Measurements from ENCODE around the gene FAN1. TPM values are rescaled to one million over a fixed set of nuclear protein-coding genes. Genes with fewer than 3 reads are reported as not detected.
A peak's percentile ranks its signal among the peaks of the same experiment; 100 is the strongest.

FAN1 gene
- total and polyA plus RNA-seq, 2 of the 13 experiments (the other 11 are each of a cell fraction or from before 2014, with no cell fraction given): 10.8 to 20.1 TPM

GRCh38 chr15:30896211-30896606 lies 7.5 kb upstream of the FAN1 start (continued):
- TF ChIP-seq TRIM24 (CRISPR knock-in tag; IDR thresholded peaks at IDR 0.05) (no peak), ZNF225 (CRISPR knock-in tag; IDR thresholded peaks at IDR 0.05) (no peak)

GRCh38 chr15:30901889-30902288 lies 1.8 kb upstream of the FAN1 start:
- ATAC-seq (no peak), DNase-seq (ENCODE audit: low spot score) (no peak), FAIRE-seq (no peak)
- Histone ChIP-seq H3K27ac (ENCODE audit: extremely low read length, insufficient read depth, low read length) (no peak overlapping the region), H3K79me2 (ENCODE audit: insufficient read depth, low read length) (no peaks in the 10 kb centered on the region), H3K9me3 (ENCODE audit: low read length) (no peaks in the 10 kb centered on the region), H3K4me2 (ENCODE audit: low read depth, low read length) (no peak overlapping the region), H3K4me1 (ENCODE audit: insufficient read depth, low read length) (peaks cover 37% of the 10 kb centered on the region), H2AFZ (ENCODE audit: low read length) (peak overlapping the region; percentile 56), H3K36me3 (replicated peaks in 1 of 2; ENCODE audit: control insufficient read depth in 1 of 2, insufficient read depth in 2 of 2, low read length in 2 of 2) (no peaks in the 10 kb centered on the region; a peak in 1 of 5 replicates), H3K27me3 (ENCODE audit: control insufficient read depth in 1 of 2, insufficient read depth in 2 of 2, low read length in 2 of 2) (no peaks in the 10 kb centered on the region), H3K9ac (ENCODE audit: insufficient read depth, low read depth, low read length) (no peak overlapping the region), H4K20me1 (ENCODE audit: insufficient read depth, low read length) (no peaks in the 10 kb centered on the region), H3K4me3 (replicated peaks in 1 of 3; ENCODE audit: insufficient read depth in 1 of 3, low read depth in 2 of 3, low read length in 3 of 3) (no peak overlapping the region)
- ChIA-PET POLR2A (no interaction called here), CTCF (ENCODE audit: low intra/inter-chr PET ratio, low total read pairs) (no interaction called here)
- in situ Hi-C loops (cut with HindIII; ENCODE audit: extremely low pct_ligation_motif_present, low pct_unique_long_range_greater_than_20kb): no loop called here
- BruUV-seq (replicated peaks): no TSS peak
- TF ChIP-seq KLF11 (CRISPR knock-in tag; IDR thresholded peaks at IDR 0.05) (no peak), ZBTB40 (IDR thresholded peaks at IDR 0.05) (no peak), ZBTB40 (CRISPR knock-in tag; IDR thresholded peaks at IDR 0.05) (peak; percentile 90), ZNF337 (CRISPR knock-in tag; IDR thresholded peaks at IDR 0.05; ENCODE audit: borderline replicate concordance, low read depth) (no peak), KDM2A (CRISPR knock-in tag; IDR thresholded peaks at IDR 0.05; ENCODE audit: borderline replicate concordance, low read depth) (no peak), MEF2D (CRISPR knock-in tag; IDR thresholded peaks at IDR 0.05) (no peak)
- 75% methylated on average over 1 of the region's 1 CpG for WGBS (ENCODE audit: low lambda C conversion rate)
- intact Hi-C loops (cut with micrococcal nuclease; ENCODE audit: unreplicated experiment): loop anchor here (10.0 kb wide), 1 partner anchor 93 kb away; the partner anchor contains the start of gene MTMR10
